ENCODE data around the gene MESD.

DNA sequence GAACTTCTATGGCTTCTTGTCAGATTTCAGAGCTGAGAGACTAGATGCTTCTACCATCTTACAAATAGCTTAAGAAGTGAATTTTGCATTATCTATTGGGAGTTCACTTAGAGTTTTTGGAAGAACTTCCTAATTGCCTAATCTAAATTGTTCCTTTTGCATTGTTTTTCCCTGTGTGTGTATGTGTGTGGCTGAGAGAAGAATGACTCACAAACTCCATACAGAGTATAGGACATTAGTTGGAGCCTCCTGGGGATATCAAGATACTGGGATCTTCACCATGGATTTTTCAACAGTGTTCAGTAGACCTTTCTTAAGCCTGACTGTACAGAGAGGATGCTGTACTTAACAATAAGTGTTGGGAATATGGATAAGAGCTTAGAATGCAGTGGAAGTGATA lies 22.0 kb upstream of the MESD start:
- TF ChIP-seq, protein P1, sequence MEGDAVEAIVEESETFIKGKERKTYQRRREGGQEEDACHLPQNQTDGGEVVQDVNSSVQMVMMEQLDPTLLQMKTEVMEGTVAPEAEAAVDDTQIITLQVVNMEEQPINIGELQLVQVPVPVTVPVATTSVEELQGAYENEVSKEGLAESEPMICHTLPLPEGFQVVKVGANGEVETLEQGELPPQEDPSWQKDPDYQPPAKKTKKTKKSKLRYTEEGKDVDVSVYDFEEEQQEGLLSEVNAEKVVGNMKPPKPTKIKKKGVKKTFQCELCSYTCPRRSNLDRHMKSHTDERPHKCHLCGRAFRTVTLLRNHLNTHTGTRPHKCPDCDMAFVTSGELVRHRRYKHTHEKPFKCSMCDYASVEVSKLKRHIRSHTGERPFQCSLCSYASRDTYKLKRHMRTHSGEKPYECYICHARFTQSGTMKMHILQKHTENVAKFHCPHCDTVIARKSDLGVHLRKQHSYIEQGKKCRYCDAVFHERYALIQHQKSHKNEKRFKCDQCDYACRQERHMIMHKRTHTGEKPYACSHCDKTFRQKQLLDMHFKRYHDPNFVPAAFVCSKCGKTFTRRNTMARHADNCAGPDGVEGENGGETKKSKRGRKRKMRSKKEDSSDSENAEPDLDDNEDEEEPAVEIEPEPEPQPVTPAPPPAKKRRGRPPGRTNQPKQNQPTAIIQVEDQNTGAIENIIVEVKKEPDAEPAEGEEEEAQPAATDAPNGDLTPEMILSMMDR (IDR thresholded peaks at IDR 0.05): no peak
- TF ChIP-seq POLR2A (IDR thresholded peaks at IDR 0.05): no peak

Data from right lobe of liver (tissue), 4 donors.